Endothelial cell of umbilical vein (primary cell): ENCODE data around the gene FUZ. TPM values are rescaled to one million over a fixed set of nuclear protein-coding genes. Genes with fewer than 3 reads are reported as not detected.

Experiments used
- BruUV-seq: library from RNA; stranded (reverse); fragments of 400-500 nt; replicated peaks from 2 replicates; lab custom pipeline; 2021; lab: Mats Ljungman, UMichigan
- CTCF ChIA-PET: fragments of 300-600, 350-600 bp; sonication (Branson Sonifier 250); formaldehyde crosslinking; loops from one replicate; lab custom pipeline; 2021; ENCODE audit warnings: antibody characterized with exemption, inconsistent platforms; lab: Charles Lee
- POLR2A ChIA-PET: fragments of 300-600, 350-600 bp; sonication (Branson Sonifier 250); formaldehyde crosslinking; loops from one replicate; lab custom pipeline; 2021; ENCODE audit warnings: antibody characterized with exemption, inconsistent platforms; lab: Charles Lee
- DNase-seq: peaks from one replicate; pipeline ENCODE4 v3.0.0-alpha.2; 2011; ENCODE audit warnings: low read depth, low spot score
- FAIRE-seq: peaks from 2 replicates; lab custom pipeline; 2011; peaks lifted over from hg19 to GRCh38; lab: Jason Lieb, UNC
- H2AFZ ChIP-seq: 2 replicates; pipeline ENCODE4 v1.6.0; 2012; ENCODE audit warnings: low read depth, low read length, control low read depth, inconsistent platforms
- H3K27ac ChIP-seq: 2 replicates; pipeline ENCODE4 v1.5.1; 2011; ENCODE audit warnings: low read depth, mild to moderate bottlenecking, control low read depth, low read length, moderate library complexity; ENCODE audit not compliant: insufficient read depth
- H3K27me3 ChIP-seq, 2 experiments: 2 replicates each; pipeline versions ENCODE4 v1.6.0 to v1.6.1; 2011; ENCODE audit warnings: low read length in 2 of 2, mixed read lengths in 1 of 2; ENCODE audit not compliant: control insufficient read depth in 2 of 2, insufficient read depth in 2 of 2
- H3K36me3 ChIP-seq, 2 experiments: 2 replicates in 1 of 2; 3 replicates in 1 of 2; pipeline ENCODE4 v1.5.1; 2011; ENCODE audit warnings: low read length in 2 of 2, mild to moderate bottlenecking in 1 of 2, moderate library complexity in 1 of 2; ENCODE audit not compliant: control insufficient read depth in 2 of 2, insufficient read depth in 2 of 2; ENCODE audit errors: extremely low read depth in 1 of 2
- H3K4me1 ChIP-seq: 3 replicates; pipeline ENCODE4 v1.5.1; 2011; ENCODE audit warnings: mild to moderate bottlenecking, low read length; ENCODE audit not compliant: control insufficient read depth, insufficient read depth; ENCODE audit errors: extremely low read depth
- H3K4me2 ChIP-seq: 2 replicates; pipeline ENCODE4 v1.6.1; 2011; ENCODE audit warnings: low read length, control low read depth, mixed read lengths; ENCODE audit not compliant: insufficient read depth
- H3K4me3 ChIP-seq, 3 experiments: fragments of 200-600 bp in 1 of 3; sonication (generic), shearing (Covaris generic) in 1 of 3; replicated peaks in 1 of 3; 2 replicates each; pipeline ENCODE4 v1.5.1; 2011 to 2016; ENCODE audit warnings: control low read depth in 3 of 3, low read length in 3 of 3, mild to moderate bottlenecking in 2 of 3, inconsistent platforms in 1 of 3, low read depth in 1 of 3, moderate library complexity in 1 of 3; ENCODE audit not compliant: insufficient read depth in 1 of 3
- H3K79me2 ChIP-seq: 2 replicates; pipeline ENCODE4 v1.6.0; 2012; ENCODE audit warnings: low read length, inconsistent platforms; ENCODE audit not compliant: control insufficient read depth, insufficient read depth
- H3K9ac ChIP-seq: replicated peaks from 2 replicates; pipeline ENCODE3; 2011; ENCODE audit warnings: low read length, control low read depth; ENCODE audit not compliant: insufficient read depth; ENCODE audit errors: extremely low read depth
- H3K9me1 ChIP-seq: replicated peaks from 3 replicates; pipeline ENCODE4 v1.6.0; 2011; ENCODE audit warnings: mild to moderate bottlenecking, low read length; ENCODE audit not compliant: control insufficient read depth, insufficient read depth; ENCODE audit errors: extremely low read depth
- H3K9me3 ChIP-seq: replicated peaks from 2 replicates; pipeline ENCODE4 v1.5.1; 2012; ENCODE audit warnings: low read length, inconsistent platforms; ENCODE audit not compliant: control insufficient read depth, insufficient read depth
- H4K20me1 ChIP-seq: replicated peaks from 2 replicates; pipeline ENCODE3; 2011; ENCODE audit warnings: mild to moderate bottlenecking, low read length; ENCODE audit not compliant: control insufficient read depth, insufficient read depth; ENCODE audit errors: extremely low read depth
- CTCF ChIP-seq, 2 donors: IDR thresholded peaks; 1 replicate in 1 of 2; 2 replicates in 1 of 2; pipeline ENCODE4 v1.5.1; 2011; ENCODE audit warnings: low read length in 2 of 2, mild to moderate bottlenecking in 2 of 2, moderate library complexity in 2 of 2, control low read depth in 1 of 2, inconsistent platforms in 1 of 2, low read depth in 1 of 2; ENCODE audit not compliant: insufficient read depth in 1 of 2; ENCODE audit errors: extremely low read depth in 1 of 2
- EZH2 ChIP-seq: IDR thresholded peaks from 2 replicates; pipeline ENCODE4 v1.6.1; 2012; ENCODE audit warnings: borderline replicate concordance, low read depth, mild to moderate bottlenecking, moderate library complexity, low read length, inconsistent platforms; ENCODE audit not compliant: severe bottlenecking
- FOS ChIP-seq: IDR thresholded peaks from 2 replicates; pipeline ENCODE4 v1.6.1; 2011; ENCODE audit warnings: mild to moderate bottlenecking, low read length, moderate library complexity, borderline replicate concordance; ENCODE audit not compliant: insufficient read depth
- GATA2 ChIP-seq: IDR thresholded peaks from 2 replicates; pipeline ENCODE4 v1.7.0; 2011; ENCODE audit warnings: low read depth, mild to moderate bottlenecking, moderate library complexity, mixed read lengths, low read length; ENCODE audit not compliant: insufficient read length, insufficient read depth
- JUN ChIP-seq: IDR thresholded peaks from 2 replicates; pipeline ENCODE4 v1.6.1; 2011; ENCODE audit warnings: borderline replicate concordance, low read depth; ENCODE audit not compliant: insufficient read length, insufficient read depth
- MYC ChIP-seq: IDR thresholded peaks from one replicate; pipeline ENCODE4 v1.6.1; 2011; ENCODE audit warnings: mild to moderate bottlenecking, low read depth, low read length
- POLR2A ChIP-seq: IDR thresholded peaks from 2 replicates; pipeline ENCODE4 v1.6.1; 2012; ENCODE audit warnings: low read depth, mild to moderate bottlenecking, control low read depth, low read length
- POLR2AphosphoS5 ChIP-seq: IDR thresholded peaks from 2 replicates; pipeline ENCODE4 v1.6.1; 2012; ENCODE audit warnings: low read depth, mild to moderate bottlenecking, control low read depth, low read length, moderate library complexity; ENCODE audit not compliant: insufficient read depth
- dilution Hi-C: fragments of 300-500 bp; cut with MboI; formaldehyde crosslinking; loops from one replicate; pipeline ENCODE4 v1.15.0; 2019; ENCODE audit warnings: low sequenced_read_pairs; ENCODE audit not compliant: extremely low pct_ligation_motif_present
- intact Hi-C: fragments of 100-400 bp; cut with micrococcal nuclease; formaldehyde crosslinking; loops from one replicate; pipeline ENCODE4 v1.10.0; 2022
- polyA plus RNA-seq, 4 experiments: library from polyadenylated mRNA; depleted of rRNA in 3 of 4; stranded (reverse) in 3 of 4; unstranded in 1 of 4; fragments of >200 nt; gene quantifications; 2 replicates each; pipeline versions ENCODE4 v1.2.1 to v1.2.3, GENCODE V29; 2011 to 2012; ENCODE audit warnings: missing spikeins in 1 of 4
- total RNA-seq: library from RNA; stranded (reverse); gene quantifications from 2 replicates; pipeline ENCODE4 v1.2.3, GENCODE V29; 2021
- TF ChIP-seq, protein P1 (sequence below): IDR thresholded peaks from 2 replicates; pipeline ENCODE4 v1.6.1; 2011; ENCODE audit not compliant: insufficient read depth, insufficient read length

FUZ gene
- total and polyA plus RNA-seq, 2 donors (not counting 3 experiments of a cell fraction or from before 2014, with no cell fraction given): 12.3 to 14.0 TPM

- intact Hi-C loops: no loop called here
- H2AFZ ChIP-seq: peak overlapping the region; percentile 28
- H3K4me2 ChIP-seq: no peak overlapping the region
- no peak for DNase-seq
- H3K36me3 ChIP-seq: no peaks in the 10 kb centered on the region
- dilution Hi-C loops: no loop called here
- FAIRE-seq: no peak
- no peak overlapping the region for H3K9ac ChIP-seq
- BruUV-seq: no TSS peak
- ChIA-PET POLR2A (no interaction called here), CTCF (interaction anchor here (1.3 kb wide), 1 partner anchor 44 kb away, joined by 4 read pairs; no protein-coding TSS in a partner anchor)
- H3K4me1 ChIP-seq: no peaks in the 10 kb centered on the region
- H3K9me3 ChIP-seq: no peaks in the 10 kb centered on the region
- no peak for TF ChIP-seq EZH2
- no peak for TF ChIP-seq JUN
- TF ChIP-seq, protein P1, sequence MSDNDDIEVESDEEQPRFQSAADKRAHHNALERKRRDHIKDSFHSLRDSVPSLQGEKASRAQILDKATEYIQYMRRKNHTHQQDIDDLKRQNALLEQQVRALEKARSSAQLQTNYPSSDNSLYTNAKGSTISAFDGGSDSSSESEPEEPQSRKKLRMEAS: no peak
- TF ChIP-seq FOS: no peak
- H3K9me1 ChIP-seq: no peaks in the 10 kb centered on the region
- no peak overlapping the region for H3K27ac ChIP-seq
- no peaks in the 10 kb centered on the region for H3K27me3 ChIP-seq
- H3K79me2 ChIP-seq: no peaks in the 10 kb centered on the region
- no peaks in the 10 kb centered on the region for H4K20me1 ChIP-seq
- no peak overlapping the region for H3K4me3 ChIP-seq
Observed at GRCh38 chr19:49761249-49761624, 51.9 kb downstream of the FUZ start.

DNA sequence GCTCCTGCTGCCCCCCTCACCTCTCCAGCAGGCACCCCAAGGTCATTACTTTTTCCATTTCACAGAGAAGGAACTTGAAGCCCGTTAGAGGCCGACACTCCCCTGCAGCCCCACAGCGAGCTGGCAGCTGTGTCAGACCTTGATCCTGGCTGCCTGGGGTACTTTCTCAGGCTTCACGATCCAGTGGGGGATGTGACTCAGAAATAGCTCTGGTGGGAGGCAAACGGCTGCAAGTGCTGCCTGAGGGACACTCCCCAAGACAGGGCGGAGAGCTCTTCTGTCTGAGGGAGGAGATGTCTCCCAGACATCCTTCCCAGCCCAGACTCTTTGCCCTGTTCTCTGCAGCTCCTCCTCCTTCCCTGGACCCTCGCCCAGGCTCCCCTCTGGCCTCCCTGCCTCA lies 54.8 kb downstream of the FUZ start:
- Histone ChIP-seq H3K9ac (no peak overlapping the region), H3K4me1 (no peaks in the 10 kb centered on the region), H3K4me3 (no peak overlapping the region), H3K9me3 (no peaks in the 10 kb centered on the region), H3K27ac (no peak overlapping the region), H3K4me2 (no peak overlapping the region), H3K9me1 (no peaks in the 10 kb centered on the region), H2AFZ (no peak overlapping the region), H3K36me3 (no peaks in the 10 kb centered on the region), H3K79me2 (no peaks in the 10 kb centered on the region), H3K27me3 (no peaks in the 10 kb centered on the region), H4K20me1 (no peaks in the 10 kb centered on the region)
- ChIA-PET CTCF (no interaction called here), POLR2A (interaction anchor here (0.6 kb wide), 1 partner anchor 39 kb away, joined by 3 read pairs; no protein-coding TSS in a partner anchor)
- TF ChIP-seq GATA2 (no peak), JUN (no peak), CTCF (IDR thresholded peaks at IDR 0.05; ENCODE audit: extremely low read depth in 1 of 2, insufficient read depth in 1 of 2, low read depth in 1 of 2, low read length in 2 of 2) (no peak), POLR2AphosphoS5 (no peak), MYC (no peak), FOS (no peak), POLR2A (no peak), EZH2 (no peak)
- TF ChIP-seq, protein P1: no peak
- DNase-seq (no peak), FAIRE-seq (no peak)
- dilution Hi-C loops: no loop called here
- no TSS peak for BruUV-seq
- intact Hi-C loops: no loop called here
